Ascending aorta (tissue), 2 donors: ENCODE measurements around the gene XRCC5. TPM values are rescaled to one million over a fixed set of nuclear protein-coding genes. Genes with fewer than 3 reads are reported as not detected.

Experiments
- DNase-seq, 2 donors: peaks; one replicate each; pipeline ENCODE4 v3.0.0-alpha.2; 2019; ENCODE audit warnings: low spot score in 2 of 2
- H3K27ac ChIP-seq, 2 donors: fragments of 200-600 bp; sonication (generic); one replicate each; pipeline ENCODE4 v1.5.1; 2016 to 2017; ENCODE audit warnings: mild to moderate bottlenecking in 1 of 2
- H3K27me3 ChIP-seq: fragments of 200-600 bp; sonication (generic); one replicate; pipeline ENCODE4 v1.5.1; 2017
- H3K36me3 ChIP-seq, 2 donors: fragments of 200-600 bp; sonication (generic); one replicate each; pipeline ENCODE4 v1.5.1; 2016
- H3K4me1 ChIP-seq, 2 donors: fragments of 200-600 bp; sonication (generic); one replicate each; pipeline ENCODE4 v1.5.1; 2016 to 2017; ENCODE audit warnings: mild to moderate bottlenecking in 1 of 2
- H3K4me3 ChIP-seq, 2 donors: fragments of 200-600 bp; sonication (generic); one replicate each; pipeline ENCODE4 v1.5.1; 2016 to 2017; ENCODE audit warnings: mild to moderate bottlenecking in 1 of 2
- H3K9me3 ChIP-seq, 2 donors: fragments of 200-600 bp; sonication (generic); one replicate each; pipeline ENCODE4 v1.5.1; 2016
- intact Hi-C: fragments of 100-400 bp; cut with DNase I; formaldehyde crosslinking; loops from one replicate; pipeline ENCODE4 v1.15.1; 2023
- total RNA-seq: library from RNA; depleted of rRNA; stranded (reverse); fragments of >200 nt; gene quantifications from one replicate; pipeline ENCODE4 v1.1.0, GENCODE V29; 2016
- TF ChIP-seq, protein P1 (sequence below), 3 experiments: fragments of 200-600 bp in 2 of 3; fragments of 450-650 bp in 1 of 3; sonication (generic) in 2 of 3; IDR thresholded peaks; one replicate each; pipeline ENCODE4 v1.5.1; 2016 to 2019; ENCODE audit warnings: antibody characterized with exemption in 3 of 3, mild to moderate bottlenecking in 1 of 3, moderate library complexity in 1 of 3

The XRCC5 gene
- total RNA-seq, 1 donor from 2014 or later: 45.4 TPM

DNA sequence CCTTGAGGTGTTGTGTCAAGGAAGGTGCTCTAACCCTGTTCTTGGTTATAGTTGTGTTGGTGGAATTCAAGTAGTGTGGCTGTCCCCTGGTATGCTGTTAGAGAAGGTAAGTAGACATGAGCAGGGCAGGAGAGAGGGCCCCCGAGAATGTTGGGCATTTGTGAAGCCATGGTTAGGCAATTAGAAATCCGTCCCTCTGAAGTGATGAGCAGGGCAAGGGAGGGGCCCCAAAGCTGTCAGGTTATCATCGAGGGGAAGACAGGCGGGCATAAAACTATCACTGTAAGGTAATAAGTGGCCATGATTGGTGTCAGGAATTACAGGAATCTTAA is 5.2 kb downstream of the XRCC5 start:
- H3K9me3 ChIP-seq: no peaks in the 10 kb centered on the region
- peak overlapping the region in 1 of 2 donors; percentile 48 for H3K27ac ChIP-seq
- peaks cover 3 to 20% of the 10 kb centered on the region in 2 donors for H3K4me1 ChIP-seq
- H3K27me3 ChIP-seq: no peaks in the 10 kb centered on the region
- peaks cover 31 to 46% of the 10 kb centered on the region in 2 donors for H3K36me3 ChIP-seq
- H3K4me3 ChIP-seq: no peak overlapping the region
- intact Hi-C loops: loop anchor here (10.0 kb wide), 1 partner anchor 800 kb away; the partner anchor contains the start of gene ATIC
- DNase-seq: no peak
- TF ChIP-seq, protein P1, sequence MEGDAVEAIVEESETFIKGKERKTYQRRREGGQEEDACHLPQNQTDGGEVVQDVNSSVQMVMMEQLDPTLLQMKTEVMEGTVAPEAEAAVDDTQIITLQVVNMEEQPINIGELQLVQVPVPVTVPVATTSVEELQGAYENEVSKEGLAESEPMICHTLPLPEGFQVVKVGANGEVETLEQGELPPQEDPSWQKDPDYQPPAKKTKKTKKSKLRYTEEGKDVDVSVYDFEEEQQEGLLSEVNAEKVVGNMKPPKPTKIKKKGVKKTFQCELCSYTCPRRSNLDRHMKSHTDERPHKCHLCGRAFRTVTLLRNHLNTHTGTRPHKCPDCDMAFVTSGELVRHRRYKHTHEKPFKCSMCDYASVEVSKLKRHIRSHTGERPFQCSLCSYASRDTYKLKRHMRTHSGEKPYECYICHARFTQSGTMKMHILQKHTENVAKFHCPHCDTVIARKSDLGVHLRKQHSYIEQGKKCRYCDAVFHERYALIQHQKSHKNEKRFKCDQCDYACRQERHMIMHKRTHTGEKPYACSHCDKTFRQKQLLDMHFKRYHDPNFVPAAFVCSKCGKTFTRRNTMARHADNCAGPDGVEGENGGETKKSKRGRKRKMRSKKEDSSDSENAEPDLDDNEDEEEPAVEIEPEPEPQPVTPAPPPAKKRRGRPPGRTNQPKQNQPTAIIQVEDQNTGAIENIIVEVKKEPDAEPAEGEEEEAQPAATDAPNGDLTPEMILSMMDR (IDR thresholded peaks at IDR 0.05): no peak

DNA sequence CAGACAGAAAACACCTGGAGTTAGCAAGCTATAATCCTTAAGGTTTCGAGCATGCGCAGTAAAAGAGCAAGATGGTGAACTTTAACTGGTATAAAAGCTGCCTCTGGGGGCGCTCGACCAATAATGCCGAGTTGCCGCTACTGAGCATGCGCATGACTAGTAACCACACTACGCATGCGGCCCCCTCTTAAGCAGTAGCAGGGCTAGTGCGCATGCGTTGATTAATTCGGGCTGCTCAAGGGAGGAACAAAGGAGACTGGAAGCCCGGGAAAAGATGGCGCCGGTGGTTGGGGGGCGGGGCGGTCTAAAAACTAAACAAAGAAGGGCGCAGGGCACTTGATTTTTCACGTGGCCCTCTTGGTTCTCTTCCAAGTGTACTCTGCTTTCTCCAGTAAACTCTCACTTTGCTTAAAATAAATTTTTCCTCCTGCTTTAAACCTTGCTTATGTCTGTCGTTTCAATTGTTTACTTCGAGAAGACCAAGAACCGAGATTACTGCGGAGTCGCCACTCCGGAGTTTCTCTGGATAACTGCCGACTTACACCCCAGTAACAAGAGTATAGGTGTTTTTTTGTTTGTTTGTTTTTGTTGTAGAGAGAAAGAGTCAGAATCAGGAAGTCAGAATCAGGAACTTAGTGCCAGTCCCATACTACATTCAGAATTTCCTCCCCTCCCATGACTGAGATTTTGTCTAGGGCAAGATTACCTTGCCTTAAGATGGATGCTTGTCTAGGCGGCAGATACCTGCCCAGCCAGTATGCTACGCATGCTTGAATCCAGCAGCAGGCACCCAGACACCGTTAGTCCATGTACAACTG is 5.8 kb downstream of the XRCC5 start:
- Histone ChIP-seq H3K4me1 (peaks cover 3 to 20% of the 10 kb centered on the region in 2 donors), H3K27me3 (no peaks in the 10 kb centered on the region), H3K9me3 (no peaks in the 10 kb centered on the region), H3K4me3 (peak overlapping the region; percentile 52 to 62), H3K36me3 (peaks cover 35 to 51% of the 10 kb centered on the region in 2 donors), H3K27ac (peak overlapping the region; percentile 55 to 70)
- DNase-seq: peak; percentile 94 to 99
- intact Hi-C loops: loop anchor here (5.0 to 10.0 kb wide), 2 partner anchors 297 to 800 kb away; partner anchors contain the start of genes ATIC and SMARCAL1
- TF ChIP-seq, protein P1 (IDR thresholded peaks at IDR 0.05): peak; percentile 80 to 90 (median 86)

DNA sequence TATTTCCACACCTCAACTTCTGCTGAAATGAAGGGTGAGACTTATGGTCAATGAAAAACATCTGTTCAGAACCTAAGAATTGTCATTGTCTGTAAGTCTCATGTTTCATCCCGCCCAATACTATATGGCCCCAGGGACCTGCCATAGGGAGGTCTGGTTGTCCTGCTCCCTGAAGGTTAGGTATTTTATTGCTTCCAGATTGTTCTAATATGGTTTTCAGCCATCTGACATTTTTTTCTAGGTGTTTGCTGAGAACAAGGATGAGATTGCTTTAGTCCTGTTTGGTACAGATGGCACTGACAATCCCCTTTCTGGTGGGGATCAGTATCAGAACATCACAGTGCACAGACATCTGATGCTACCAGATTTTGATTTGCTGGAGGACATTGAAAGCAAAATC is 7.3 kb downstream of the XRCC5 start:
- H3K27me3 ChIP-seq: no peaks in the 10 kb centered on the region
- DNase-seq: no peak
- peaks cover 0 to 9% of the 10 kb centered on the region in 2 donors for H3K4me1 ChIP-seq
- no peak overlapping the region for H3K4me3 ChIP-seq
- peaks cover 40 to 61% of the 10 kb centered on the region in 2 donors for H3K36me3 ChIP-seq
- TF ChIP-seq, protein P1 (IDR thresholded peaks at IDR 0.05): no peak
- H3K9me3 ChIP-seq: no peaks in the 10 kb centered on the region
- H3K27ac ChIP-seq: no peak overlapping the region
- intact Hi-C loops: loop anchor here (5.0 to 10.0 kb wide), 2 partner anchors 296 to 802 kb away; partner anchors contain the start of genes ATIC and SMARCAL1

DNA sequence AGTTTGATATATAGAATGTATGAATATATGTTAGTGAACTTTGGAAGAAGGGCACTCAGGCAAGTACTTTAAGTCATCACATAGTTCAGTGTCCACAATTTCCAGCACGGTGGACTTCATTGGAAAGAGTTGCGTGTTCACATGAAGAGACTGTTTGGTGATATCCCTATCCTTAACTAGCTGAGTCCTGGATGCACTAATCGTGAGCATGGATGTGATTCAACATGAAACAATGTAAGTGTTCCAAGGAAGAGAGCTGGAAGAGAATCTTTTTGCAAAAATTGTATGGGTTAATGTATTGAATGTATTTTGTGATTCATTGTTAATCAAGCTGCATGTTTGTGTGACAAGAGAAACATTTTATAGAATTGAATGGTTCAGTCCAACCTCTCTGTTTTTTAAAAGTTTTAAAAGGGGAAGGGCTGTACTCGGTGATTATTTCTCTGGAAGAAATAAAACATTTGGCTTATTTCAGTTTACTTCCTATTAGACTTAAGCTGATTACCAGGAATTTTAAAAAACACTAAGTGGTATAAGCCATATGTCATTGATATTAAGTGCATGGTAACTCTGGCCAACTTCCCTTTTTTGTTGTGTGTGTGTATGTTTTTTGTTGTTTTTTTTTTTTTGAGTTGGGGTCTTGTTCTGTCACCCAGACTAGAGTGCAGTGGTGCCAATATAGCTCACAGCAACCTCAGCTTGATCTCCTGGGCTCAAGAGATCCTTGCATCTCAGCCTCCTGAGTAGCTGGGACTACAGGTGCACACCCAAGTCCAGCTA is 8.6 kb downstream of the XRCC5 start:
- DNase-seq: no peak
- H3K27ac ChIP-seq: no peak overlapping the region
- no peaks in the 10 kb centered on the region for H3K27me3 ChIP-seq
- intact Hi-C loops: loop anchor here (5.0 to 10.0 kb wide), 2 partner anchors 295 to 803 kb away; partner anchors contain the start of genes ATIC and SMARCAL1
- H3K9me3 ChIP-seq: no peaks in the 10 kb centered on the region
- peaks cover 53 to 62% of the 10 kb centered on the region in 2 donors for H3K36me3 ChIP-seq
- H3K4me3 ChIP-seq: no peak overlapping the region
- H3K4me1 ChIP-seq: peaks cover 0 to 9% of the 10 kb centered on the region in 2 donors
- TF ChIP-seq, protein P1 (IDR thresholded peaks at IDR 0.05): no peak

DNA sequence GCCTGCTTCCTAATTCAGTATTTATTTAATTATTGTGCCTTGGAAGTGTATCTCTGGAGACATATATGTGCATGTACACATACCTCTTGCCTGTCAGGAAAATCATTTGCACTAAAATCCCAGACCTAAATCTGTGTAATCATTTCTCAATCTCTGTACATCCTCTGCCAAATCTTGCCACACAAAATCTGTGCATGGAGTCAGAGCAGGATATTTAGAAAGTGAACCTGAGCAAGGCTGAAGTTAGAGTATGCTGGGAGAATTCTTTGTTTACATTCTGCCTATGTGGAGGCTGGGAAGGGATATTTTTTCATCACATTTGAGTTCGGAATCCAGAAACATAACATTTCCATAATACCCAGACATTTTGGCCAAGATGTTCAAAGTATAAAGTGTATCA is 9.3 kb downstream of the XRCC5 start:
- Histone ChIP-seq H3K27ac (no peak overlapping the region), H3K36me3 (peaks cover 53 to 64% of the 10 kb centered on the region in 2 donors), H3K27me3 (no peaks in the 10 kb centered on the region), H3K4me1 (peaks cover 0 to 9% of the 10 kb centered on the region in 2 donors), H3K9me3 (no peaks in the 10 kb centered on the region), H3K4me3 (no peak overlapping the region)
- DNase-seq: no peak
- TF ChIP-seq, protein P1 (IDR thresholded peaks at IDR 0.05): no peak
- intact Hi-C loops: loop anchor here (5.0 to 10.0 kb wide), 2 partner anchors 294 to 804 kb away; partner anchors contain the start of genes ATIC and SMARCAL1
